NCI-H526 treated with DMSO at 0.1 percent for 48 hours (cell line): Measurements from ENCODE around the gene SMIM45.

Experiments
- DNase-seq: peaks from one replicate; lab custom pipeline; 2025; lab: John Stamatoyannopoulos, UW

The SMIM45 gene

GRCh38 chr22:41915786-41916493 is 36.0 kb upstream of the SMIM45 start:
- DNase-seq, result no peak

DNA sequence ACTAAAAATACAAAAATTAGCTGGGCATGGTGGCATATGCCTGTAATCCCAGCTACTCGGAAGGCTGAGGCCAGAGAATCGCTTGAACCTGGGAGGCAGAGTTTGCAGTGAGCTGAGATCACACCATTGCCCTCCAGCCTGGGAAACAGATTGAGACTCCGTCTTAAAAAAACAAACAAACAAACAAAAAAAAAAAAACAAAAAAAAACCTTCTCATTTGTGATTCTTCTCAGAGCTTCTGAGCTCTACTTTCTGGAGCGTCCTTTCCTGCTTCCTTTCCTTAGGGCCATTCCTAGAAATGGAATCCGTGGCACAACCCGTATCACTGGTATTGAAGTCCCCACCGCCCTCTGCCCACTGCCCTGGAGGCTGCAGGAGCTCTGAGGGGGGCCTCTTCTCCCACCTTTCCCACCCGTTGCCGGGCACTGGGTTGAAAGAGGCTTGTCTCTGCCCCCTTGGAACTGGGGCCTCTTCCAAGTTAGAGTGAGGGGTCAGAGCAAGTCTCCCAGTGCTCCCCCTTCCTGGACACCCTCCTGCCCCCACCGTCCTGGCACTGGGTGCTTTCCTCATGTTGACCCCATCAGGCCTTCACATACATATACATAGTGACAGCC is 35.1 kb upstream of the SMIM45 start:
- DNase-seq, result no peak

- DNase-seq, result no peak
Observed at GRCh38 chr22:41917375-41917902, 34.5 kb upstream of the SMIM45 start.

DNA sequence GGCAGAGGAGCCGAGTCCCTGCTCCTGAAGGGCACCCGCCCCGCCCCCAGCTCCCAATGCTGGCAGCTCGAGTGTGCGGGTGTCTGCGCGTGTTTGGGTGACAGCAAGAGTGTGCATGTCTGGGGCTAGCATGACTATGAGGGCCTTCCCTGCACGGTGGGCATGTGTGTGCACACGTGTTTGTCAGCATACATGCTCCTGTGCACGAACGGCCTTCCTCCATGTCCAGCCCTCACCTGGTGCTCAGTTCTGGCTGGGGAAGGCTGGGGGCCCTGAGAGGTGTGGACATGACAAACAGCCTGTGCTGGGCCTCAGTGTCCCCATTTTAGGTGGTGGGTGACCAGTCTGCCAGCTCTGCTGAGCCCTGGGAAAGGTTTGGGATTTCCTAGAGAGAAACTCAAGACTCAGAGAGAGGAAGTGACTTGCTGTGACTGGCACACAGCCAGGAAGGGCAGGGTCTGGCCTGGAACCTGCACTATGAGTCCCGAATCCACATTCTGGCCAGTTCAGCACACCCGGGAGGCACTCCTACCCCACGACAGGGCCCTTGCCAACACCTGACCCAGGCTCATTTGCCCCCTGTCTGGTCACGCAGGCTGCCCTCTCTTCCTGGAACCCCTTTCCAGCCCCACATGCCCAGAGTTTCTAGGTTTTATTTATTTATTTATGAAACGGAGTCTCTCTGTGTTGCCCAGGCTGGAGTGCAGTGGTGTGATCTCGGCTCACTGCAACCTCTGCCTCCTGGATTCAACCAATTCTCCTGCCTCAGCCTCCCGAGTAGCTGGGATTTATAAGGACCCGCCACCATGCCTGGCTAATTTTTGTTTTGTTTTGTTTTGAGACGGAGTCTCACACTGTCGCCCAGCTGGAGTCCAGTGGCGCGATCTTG is 33.8 kb upstream of the SMIM45 start:
- DNase-seq, result no peak

DNA sequence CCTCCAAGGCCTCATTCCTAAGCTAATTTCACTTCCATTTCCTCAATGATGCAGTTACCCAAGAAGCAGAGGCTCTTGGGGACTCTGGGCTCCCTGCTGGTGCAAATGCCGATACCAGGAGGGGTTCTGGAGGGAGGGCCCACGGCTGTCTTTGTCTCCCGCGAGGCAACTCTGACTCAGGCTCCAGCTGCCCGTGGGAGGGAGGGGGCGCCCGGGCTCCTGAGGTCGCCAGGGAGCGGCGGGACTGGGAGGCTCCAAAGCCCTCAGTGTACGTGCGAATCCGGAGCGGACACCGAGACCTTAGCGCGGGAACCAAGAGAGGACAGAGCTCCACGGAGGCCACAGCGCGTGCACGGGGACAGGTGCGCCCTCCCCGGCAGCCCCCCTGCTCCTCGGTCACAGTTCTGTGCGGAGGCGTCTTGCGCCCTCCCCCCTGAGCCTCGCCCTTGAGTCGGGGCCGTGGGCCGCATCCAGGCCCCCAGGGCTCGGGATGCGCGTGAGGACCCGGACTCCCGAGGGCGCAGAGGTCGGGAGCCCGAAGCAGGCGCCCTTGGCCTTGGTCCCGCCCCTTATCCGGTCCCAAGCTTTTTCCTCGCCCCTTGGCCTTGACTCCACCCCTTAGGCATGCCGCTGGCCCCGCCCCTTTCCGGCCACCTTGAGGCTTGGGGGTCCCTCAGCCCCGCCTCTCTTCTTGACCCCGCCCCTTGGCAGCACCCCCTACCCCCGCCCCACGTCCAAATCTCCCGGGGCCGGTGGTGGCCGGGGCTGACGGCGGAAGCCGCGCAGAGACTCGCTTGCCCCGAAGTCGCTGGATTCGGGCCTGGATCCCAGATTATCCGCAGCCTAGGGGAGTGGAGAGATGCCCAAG is 32.4 kb upstream of the SMIM45 start:
- no peak for DNase-seq

GRCh38 chr22:41920271-41920976 is 31.5 kb upstream of the SMIM45 start:
- DNase-seq, result no peak

GRCh38 chr22:41922328-41922727 is 29.6 kb upstream of the SMIM45 start:
- DNase-seq, result no peak

GRCh38 chr22:41922940-41923594 is 28.9 kb upstream of the SMIM45 start:
- no peak for DNase-seq

DNA sequence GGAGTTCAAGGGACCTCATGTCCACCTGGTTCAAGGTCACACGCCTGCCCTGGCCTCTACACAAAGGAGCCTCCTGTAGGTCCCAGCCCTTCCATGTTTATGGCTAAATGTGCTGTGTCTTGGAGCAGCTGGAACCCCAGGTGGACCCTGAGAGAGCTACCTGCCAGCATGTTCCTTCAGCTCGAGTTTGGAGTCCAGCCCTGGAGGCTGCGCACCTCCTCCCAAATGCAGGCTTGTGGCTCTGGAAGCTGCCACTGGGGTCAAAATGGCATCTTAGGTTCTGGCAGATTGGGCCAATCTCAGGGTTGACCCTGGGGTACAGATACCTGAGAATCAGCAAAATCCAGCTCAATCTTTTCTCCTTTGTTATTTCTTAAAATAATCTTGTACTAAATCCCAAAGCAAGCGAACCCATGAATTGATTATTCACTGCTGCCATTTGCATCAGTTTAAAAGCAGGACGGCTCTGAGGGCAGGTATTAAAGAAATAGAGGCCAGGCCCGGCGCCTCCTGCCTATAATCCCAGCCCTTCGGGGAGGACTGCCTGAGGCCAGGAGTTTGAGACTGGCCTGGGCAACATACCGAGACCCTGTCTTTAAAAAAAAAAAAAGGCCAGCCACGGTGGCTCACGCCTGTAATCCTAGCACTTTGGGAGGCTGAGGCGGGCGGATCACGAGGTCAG is 28.2 kb upstream of the SMIM45 start:
- no peak for DNase-seq

GRCh38 chr22:41925783-41926460 is 26.0 kb upstream of the SMIM45 start:
- no peak for DNase-seq

DNA sequence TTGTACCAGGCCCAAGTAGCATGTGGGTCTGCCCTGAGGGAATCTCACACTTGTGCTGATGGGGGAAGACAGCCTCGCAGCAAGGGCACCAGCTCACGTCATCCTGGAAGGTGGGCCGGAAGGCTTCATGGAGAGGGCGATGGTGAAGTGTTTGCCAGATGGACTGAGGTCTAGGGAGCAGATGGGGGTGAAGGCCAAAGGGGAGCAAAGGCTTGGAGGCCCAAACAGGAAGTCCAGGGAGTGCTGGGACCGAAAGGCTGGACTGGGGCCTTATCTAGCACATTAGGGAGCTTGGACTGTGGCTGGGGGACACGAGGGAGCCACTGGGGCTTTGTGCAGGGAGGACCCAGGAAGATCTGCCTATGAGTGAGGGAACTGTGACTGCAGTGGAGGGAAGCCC is 24.1 kb upstream of the SMIM45 start:
- no peak for DNase-seq

DNA sequence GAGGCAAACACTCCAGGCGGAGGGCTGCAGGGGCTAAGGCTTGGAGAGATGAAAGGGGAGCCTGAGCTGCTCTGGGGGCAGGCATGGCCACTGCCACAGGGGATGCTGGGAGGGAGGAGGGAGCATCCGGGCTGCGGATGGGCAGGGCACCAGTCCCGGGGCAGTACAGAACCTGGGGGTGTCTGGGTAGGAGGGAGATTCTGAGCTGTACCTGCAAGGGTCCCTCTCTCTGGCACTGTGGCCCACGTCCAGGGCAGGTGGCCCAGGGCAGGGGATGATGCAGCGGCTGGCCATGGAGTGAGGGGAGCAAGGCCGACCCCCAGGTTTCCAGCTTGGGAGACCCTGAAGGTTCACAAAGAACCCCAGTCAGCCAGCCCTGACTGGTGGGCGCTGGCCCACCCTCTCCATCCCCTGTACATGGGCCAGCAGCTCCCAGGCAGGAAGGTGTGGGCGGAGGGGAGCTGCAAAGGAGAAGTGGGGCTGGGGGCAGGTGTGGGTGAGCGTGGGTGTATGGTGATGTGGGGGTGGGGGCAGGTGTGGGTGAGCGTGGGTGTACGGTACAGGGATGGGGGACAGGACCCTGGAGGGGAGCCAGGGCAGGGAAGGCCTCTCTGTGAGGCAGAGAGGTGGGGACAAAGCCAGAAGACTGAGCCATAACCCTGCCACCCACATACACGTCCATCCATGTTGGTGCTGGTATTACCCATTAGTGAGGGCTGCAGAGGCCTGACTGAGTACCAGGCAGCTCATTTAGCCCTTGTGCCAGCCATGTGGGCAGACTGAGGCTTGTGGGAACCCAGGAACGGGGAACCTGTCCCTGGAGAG is 23.1 kb upstream of the SMIM45 start:
- DNase-seq, result no peak

DNA sequence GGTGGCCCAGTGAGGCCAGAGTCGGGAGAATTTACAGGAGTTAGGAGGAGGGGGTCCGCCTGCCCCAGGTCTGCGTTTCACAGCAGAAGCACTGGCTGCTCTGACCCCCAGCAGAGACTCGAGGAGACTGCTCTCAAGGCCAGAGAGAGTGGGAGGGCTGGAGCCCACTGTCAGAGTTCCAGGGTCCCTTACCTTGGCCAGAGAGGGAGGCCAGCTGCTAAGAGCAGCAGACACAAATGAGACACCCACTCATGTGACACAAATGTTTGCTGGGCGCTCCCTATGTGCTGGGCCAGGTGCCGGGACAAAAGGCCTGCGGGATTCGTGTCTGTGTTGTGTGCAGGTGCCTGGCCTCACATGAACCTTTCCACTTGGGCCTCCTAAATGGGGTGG is 22.5 kb upstream of the SMIM45 start:
- DNase-seq, result no peak

GRCh38 chr22:41931701-41932269 is 20.2 kb upstream of the SMIM45 start:
- DNase-seq, result peak; percentile 36

DNA sequence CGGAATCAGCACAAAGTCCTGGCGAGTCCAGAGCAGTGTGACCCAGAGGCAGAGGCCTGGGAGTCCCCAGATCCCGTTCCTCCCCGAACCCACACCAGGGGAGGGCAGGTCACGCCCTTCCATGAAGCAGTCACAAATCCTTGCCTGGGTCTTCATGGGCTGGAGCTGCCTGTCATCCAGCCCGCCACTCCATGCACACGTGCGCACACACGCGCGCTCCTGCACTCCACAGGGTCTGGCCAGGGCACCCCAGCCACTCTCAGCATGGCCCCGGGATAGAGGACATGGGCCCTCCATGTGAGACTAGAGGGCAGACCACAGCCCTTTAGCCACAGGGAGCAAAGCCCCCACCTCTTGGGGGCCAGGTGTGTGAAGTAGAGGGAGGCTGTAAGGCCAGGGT is 19.6 kb upstream of the SMIM45 start:
- no peak for DNase-seq

DNA sequence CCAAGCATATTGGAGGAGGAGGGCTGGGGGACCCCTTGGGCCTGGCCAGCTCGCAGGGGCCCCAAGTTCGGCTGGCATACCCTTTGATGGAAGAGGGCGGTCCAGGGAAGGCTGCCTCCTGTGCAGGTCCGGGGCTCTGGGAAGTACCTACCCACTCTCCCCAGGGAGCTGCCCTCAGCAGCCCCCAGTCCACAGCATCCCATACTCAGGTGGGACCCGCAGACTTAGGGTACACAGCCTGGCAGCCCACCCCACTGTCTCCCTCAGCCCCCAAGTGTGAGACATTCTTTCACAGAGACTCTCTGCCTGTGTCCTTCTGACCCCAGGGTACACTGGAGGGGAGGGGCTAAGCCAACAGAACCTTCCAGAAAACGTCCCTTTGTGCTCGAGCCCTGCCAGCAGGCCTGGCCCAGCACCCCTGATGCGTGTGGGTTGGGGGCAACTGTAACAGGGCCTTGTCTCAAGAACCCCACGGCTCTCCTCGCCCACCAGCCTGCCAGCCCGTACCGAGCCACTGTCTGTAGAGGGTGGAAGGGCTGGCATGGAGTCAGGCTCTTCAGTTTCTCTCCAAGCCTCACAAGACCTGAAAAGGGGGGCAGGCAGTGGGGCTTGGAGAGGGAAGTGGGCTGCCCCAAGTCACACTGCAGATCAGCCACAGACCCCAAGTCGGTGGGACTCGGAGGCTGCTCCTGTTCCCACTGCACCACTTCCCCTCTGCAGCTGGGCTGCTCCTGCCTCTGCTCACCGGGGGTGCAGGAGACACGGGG is 18.4 kb upstream of the SMIM45 start:
- DNase-seq, result no peak

DNA sequence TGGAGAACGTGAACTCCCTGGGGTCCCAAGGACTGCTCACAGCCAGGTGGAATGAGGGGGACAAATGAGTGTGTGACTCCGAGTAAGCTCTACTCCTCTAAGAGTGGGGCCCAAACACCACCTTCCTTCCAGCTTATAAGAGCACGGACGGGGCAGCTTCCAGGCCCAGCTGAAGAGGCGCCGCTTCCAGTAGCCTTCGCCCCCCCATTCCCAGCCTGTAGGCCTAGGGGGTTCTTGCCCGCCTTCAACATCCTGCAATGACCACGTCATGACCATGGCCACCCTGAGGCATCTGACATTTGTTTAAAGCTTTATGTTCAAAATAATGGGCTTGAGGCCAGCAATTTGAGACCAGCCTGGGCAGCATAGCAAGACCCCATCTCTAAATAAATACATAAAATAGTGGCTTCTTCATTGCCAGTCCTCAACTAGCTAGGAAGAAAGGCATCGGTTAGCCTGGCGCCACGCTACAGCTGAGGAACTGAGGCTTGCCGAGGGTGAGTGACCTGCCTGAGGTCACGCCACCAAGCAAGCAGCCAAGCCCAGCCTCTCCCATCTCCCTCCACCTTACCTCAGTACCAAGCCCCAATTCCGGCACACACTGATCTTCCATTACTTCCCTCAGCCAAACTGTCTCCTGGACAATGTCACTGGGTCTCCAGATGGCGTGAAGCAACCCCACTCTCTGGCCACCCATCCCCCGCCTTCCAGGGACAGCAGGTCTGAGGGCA is 17.5 kb upstream of the SMIM45 start:
- DNase-seq, result no peak
